Activated naive CD4-positive, alpha-beta T cell treated with anti-CD3 and anti-CD28 coated beads for 36 hours (primary cell): ENCODE results near the gene DEFB128. TPM values are rescaled to one million over a fixed set of nuclear protein-coding genes. Genes with fewer than 3 reads are reported as not detected.
"Not testable (repeated sequence)": the region's sequence is repeated elsewhere in the genome, so short reads cannot be mapped to it uniquely, and the experiment has no call there.

ENCODE experiments used
- CTCF ChIA-PET: fragments of 350-600 bp; sonication (Branson Sonifier 250); formaldehyde crosslinking; loops from one replicate; lab custom pipeline; 2021; ENCODE audit warnings: antibody characterized with exemption; lab: Charles Lee
- DNase-seq: peaks from one replicate; pipeline ENCODE4 v3.0.0-alpha.2; 2020
- H3K27ac Mint-ChIP-seq: one replicate; pipeline ENCODE4 v1.8.0; 2021; ENCODE audit warnings: mild to moderate bottlenecking, mixed read lengths
- H3K27me3 Mint-ChIP-seq: one replicate; pipeline ENCODE4 v1.8.0; 2021; ENCODE audit warnings: low read depth, mixed read lengths
- H3K36me3 Mint-ChIP-seq: one replicate; pipeline ENCODE4 v1.8.0; 2021; ENCODE audit warnings: low read depth, mixed read lengths
- H3K4me1 Mint-ChIP-seq: one replicate; pipeline ENCODE4 v1.8.0; 2021; ENCODE audit warnings: low read depth, mixed read lengths
- H3K4me3 Mint-ChIP-seq: one replicate; pipeline ENCODE4 v1.8.0; 2021; ENCODE audit warnings: mild to moderate bottlenecking, moderate library complexity, mixed read lengths
- H3K9me3 Mint-ChIP-seq: one replicate; pipeline ENCODE4 v1.8.0; 2021; ENCODE audit warnings: mixed read lengths
- intact Hi-C: fragments of 100-400 bp; cut with micrococcal nuclease; formaldehyde crosslinking; loops from one replicate; pipeline ENCODE4 v1.15.1; 2023
- total RNA-seq, 2 experiments: library from RNA; stranded (reverse); gene quantifications; one replicate each; pipeline ENCODE4 v1.2.3, GENCODE V29; 2021

The DEFB128 gene
- not detected for total RNA-seq

DNA sequence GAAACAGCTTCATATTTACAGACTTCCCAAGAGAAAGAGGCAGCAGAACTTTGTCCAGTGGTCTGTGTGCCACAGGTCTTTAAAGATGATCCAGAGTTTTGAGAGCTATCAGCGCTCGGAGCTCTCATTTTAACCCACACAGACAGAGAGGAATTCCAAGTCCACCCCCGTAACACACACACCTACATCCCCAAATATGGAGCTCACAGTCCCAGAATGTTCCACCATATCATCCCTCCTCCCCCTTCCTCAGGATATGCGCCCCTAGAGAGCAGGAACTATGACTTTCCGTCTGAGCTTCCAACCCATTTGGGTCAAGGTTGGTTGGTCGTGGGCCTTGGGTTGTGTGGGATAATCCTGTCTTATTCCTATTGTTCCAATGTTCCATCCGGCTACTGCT lies at the start of gene DEFB128:
DEFB128 (minus strand) TSS at position 101 of the 400 bp plus-strand sequence; CDS start at position 13, 88 bp downstream.
- Mint-ChIP-seq H3K36me3 (no peaks in the 10 kb centered on the region), H3K27me3 (peaks cover 31% of the 10 kb centered on the region), H3K9me3 (peaks cover 5% of the 10 kb centered on the region), H3K27ac (no peak within 1 kb of the TSS), H3K4me3 (no peak within 1 kb of the TSS), H3K4me1 (no peaks in the 10 kb centered on the region)
- CTCF ChIA-PET = no interaction called here
- DNase-seq = no peak
- intact Hi-C loops = no loop called here

- Mint-ChIP-seq H3K27ac (peak overlapping the region; percentile 88), H3K4me1 (peaks cover 28% of the 10 kb centered on the region), H3K36me3 (no peaks in the 10 kb centered on the region), H3K4me3 (peak overlapping the region; percentile 62), H3K9me3 (no peaks in the 10 kb centered on the region), H3K27me3 (no peaks in the 10 kb centered on the region)
- no peak for DNase-seq
- CTCF ChIA-PET = interaction anchor here (0.9 to 2.4 kb wide), 2 partner anchors 28 to 30 kb away, joined by 4 to 11 read pairs; no protein-coding TSS in a partner anchor
- intact Hi-C loops = loop anchor here (1.0 to 2.0 kb wide), 3 partner anchors 11 to 28 kb away; partner anchors contain the start of gene DEFB129
These were observed 48.4 kb upstream of the DEFB128 start for GRCh38 chr20:237929-238328.

GRCh38 chr20:237489-237888 lies 48.0 kb upstream of the DEFB128 start:
- Mint-ChIP-seq H3K36me3 (no peaks in the 10 kb centered on the region), H3K4me3 (peak overlapping the region; percentile 62), H3K27me3 (no peaks in the 10 kb centered on the region), H3K27ac (peak overlapping the region; percentile 88), H3K4me1 (peaks cover 28% of the 10 kb centered on the region), H3K9me3 (no peaks in the 10 kb centered on the region)
- DNase-seq = peak; percentile 65
- CTCF ChIA-PET = interaction anchor here (0.9 to 2.4 kb wide), 2 partner anchors 29 kb away, joined by 4 to 11 read pairs; no protein-coding TSS in a partner anchor
- intact Hi-C loops = no loop called here

GRCh38 chr20:235891-236290 lies 46.4 kb upstream of the DEFB128 start:
- peaks cover 28% of the 10 kb centered on the region for H3K4me1 Mint-ChIP-seq
- DNase-seq = no peak
- no peaks in the 10 kb centered on the region for H3K9me3 Mint-ChIP-seq
- no peak overlapping the region for H3K4me3 Mint-ChIP-seq
- CTCF ChIA-PET = no interaction called here
- no peaks in the 10 kb centered on the region for H3K36me3 Mint-ChIP-seq
- no peak overlapping the region for H3K27ac Mint-ChIP-seq
- intact Hi-C loops = loop anchor here (1.0 kb wide), 1 partner anchor 94 kb away; no protein-coding TSS in a partner anchor
- H3K27me3 Mint-ChIP-seq = no peaks in the 10 kb centered on the region

DNA sequence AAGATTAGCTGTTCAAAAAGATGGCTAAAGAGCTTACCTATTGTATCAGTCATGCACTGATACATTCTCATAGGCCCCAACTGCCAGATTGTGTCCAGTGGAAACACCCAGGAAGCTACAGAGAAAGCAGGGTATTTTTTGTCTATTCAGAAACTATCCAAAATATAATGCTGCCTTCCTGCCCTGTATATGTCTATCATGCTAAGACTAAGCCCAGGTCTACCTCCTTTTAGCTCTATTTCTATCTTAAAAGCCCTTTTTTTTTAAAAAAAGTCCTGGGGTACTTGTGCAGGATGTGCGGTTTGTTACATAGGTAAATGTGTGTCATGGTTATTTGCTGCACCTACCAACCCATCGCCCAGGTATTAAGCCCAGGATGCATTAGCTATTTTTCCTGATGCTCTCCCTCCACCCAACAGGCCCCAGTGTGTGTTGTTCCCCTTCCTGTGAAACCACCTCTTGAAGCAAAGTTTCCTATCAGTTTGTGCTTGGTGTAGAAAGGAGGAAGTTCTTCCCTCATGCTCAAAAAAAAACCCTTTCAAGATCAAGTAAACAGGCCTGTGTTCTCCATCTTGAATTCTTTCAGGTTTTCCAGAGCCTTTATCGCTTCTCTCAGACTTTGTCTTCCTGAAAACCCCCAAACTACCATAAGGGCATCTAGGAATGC lies 38.1 kb upstream of the DEFB128 start:
- no peak for DNase-seq
- intact Hi-C loops = loop anchor here (1.0 to 5.0 kb wide), 2 partner anchors 11 to 40 kb away; no protein-coding TSS in a partner anchor
- peaks cover 30% of the 10 kb centered on the region for H3K4me1 Mint-ChIP-seq
- CTCF ChIA-PET = interaction anchor here (0.6 to 2.2 kb wide), 7 partner anchors 13 to 204 kb away, joined by 3 to 12 read pairs (median 4); no protein-coding TSS in a partner anchor
- H3K27me3 Mint-ChIP-seq = no peaks in the 10 kb centered on the region
- no peaks in the 10 kb centered on the region for H3K36me3 Mint-ChIP-seq
- peaks cover 4% of the 10 kb centered on the region for H3K9me3 Mint-ChIP-seq
- H3K27ac Mint-ChIP-seq = peak overlapping the region; percentile 64
- no peak overlapping the region for H3K4me3 Mint-ChIP-seq

DNA sequence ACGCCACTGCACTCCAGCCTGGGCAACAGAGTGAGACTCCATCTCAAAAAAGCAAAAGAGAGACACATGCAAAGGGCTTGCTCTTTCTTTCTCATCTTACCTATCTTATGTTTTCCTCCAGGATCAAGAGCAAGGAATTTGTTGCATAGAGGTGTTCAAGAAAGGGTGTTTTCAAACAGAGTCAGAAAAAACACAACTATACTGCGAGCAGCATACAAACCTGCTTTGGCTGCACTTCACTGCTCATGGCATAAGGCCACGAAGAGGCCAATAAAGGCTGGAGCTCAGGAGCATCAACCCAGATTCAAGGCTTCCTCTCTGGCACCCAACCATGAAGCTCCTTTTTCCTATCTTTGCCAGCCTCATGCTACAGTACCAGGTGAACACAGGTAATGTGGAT lies 37.4 kb upstream of the DEFB128 start, which contains the start of gene DEFB129:
DEFB129 (plus strand) TSS at position 301 of the 400 bp plus-strand sequence; CDS start at position 332, 31 bp downstream.
- CTCF ChIA-PET = interaction anchor here (0.7 to 2.2 kb wide), 5 partner anchors 16 to 205 kb away, joined by 3 to 12 read pairs (median 4); no protein-coding TSS in a partner anchor
- Mint-ChIP-seq H3K4me1 (peaks cover 30% of the 10 kb centered on the region), H3K9me3 (peaks cover 4% of the 10 kb centered on the region), H3K4me3 (no peak within 1 kb of the TSS), H3K27me3 (no peaks in the 10 kb centered on the region), H3K27ac (peak within 1 kb of the TSS; percentile 64), H3K36me3 (no peaks in the 10 kb centered on the region)
- DNase-seq = no peak
- intact Hi-C loops = loop anchor here (1.0 to 5.0 kb wide), 2 partner anchors 11 to 40 kb away; no protein-coding TSS in a partner anchor

DNA sequence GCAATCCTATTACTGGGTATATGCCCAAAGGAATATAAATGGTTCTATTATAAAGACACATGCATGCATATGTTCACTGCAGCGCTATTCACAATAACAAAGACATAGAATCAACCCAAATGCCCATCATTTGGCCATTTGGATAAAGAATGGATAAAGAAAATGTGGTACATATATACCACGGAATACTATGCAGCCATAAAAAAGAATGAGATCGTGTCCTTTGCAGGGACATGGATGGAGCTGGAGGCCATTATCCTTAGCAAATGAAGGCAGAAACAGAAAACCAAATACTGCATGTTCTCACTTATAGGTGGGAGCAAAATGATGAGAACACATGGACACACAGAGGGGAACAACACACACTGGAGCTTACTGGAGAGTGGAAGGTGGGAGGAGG lies 36.4 kb upstream of the DEFB128 start:
- H3K36me3 Mint-ChIP-seq, H3K27ac Mint-ChIP-seq, H3K9me3 Mint-ChIP-seq, H3K4me3 Mint-ChIP-seq, H3K27me3 Mint-ChIP-seq, DNase-seq: not testable (repeated sequence)
- intact Hi-C loops = loop anchor here (5.0 kb wide), 1 partner anchor 41 kb away; no protein-coding TSS in a partner anchor
- CTCF ChIA-PET = interaction anchor here (0.9 to 1.2 kb wide), 2 partner anchors 14 to 40 kb away, joined by 4 read pairs; no protein-coding TSS in a partner anchor
- H3K4me1 Mint-ChIP-seq = peaks cover 30% of the 10 kb centered on the region

- Mint-ChIP-seq H3K4me3 (no peak overlapping the region), H3K27ac (no peak overlapping the region), H3K36me3 (no peaks in the 10 kb centered on the region), H3K9me3 (peaks cover 4% of the 10 kb centered on the region), H3K4me1 (peaks cover 5% of the 10 kb centered on the region), H3K27me3 (peaks cover 4% of the 10 kb centered on the region)
- CTCF ChIA-PET = interaction anchor here (0.8 kb wide), 1 partner anchor 45 kb away, joined by 3 read pairs; no protein-coding TSS in a partner anchor
- DNase-seq = no peak
- intact Hi-C loops = no loop called here
These were observed 31.8 kb upstream of the DEFB128 start for GRCh38 chr20:221258-221830.

- Mint-ChIP-seq H3K9me3 (no peaks in the 10 kb centered on the region), H3K27ac (no peak overlapping the region), H3K27me3 (peaks cover 4% of the 10 kb centered on the region)
These were observed 30.0 kb upstream of the DEFB128 start for GRCh38 chr20:219290-220115.

DNA sequence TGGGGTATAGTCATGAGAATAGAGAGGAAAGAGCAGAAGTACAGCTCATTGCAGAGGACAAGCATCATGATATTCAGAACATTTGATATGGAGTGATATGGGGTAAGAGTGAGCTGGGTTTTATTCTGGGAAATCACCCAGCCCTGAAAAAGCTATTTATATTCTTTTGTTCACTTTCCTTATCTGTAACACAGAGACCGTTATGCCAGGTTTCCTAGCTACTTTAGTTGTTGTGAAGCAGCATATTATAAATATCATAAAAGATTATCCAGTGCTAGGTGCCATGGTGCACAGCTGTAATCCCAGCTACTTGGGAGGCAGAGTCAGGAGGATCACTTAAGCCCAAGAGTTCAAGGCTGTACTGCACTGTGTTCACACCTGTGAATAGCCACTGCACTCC lies 27.8 kb upstream of the DEFB128 start:
- Mint-ChIP-seq H3K27me3 (peaks cover 4% of the 10 kb centered on the region), H3K9me3 (no peaks in the 10 kb centered on the region), H3K4me3 (no peak overlapping the region), H3K4me1 (no peaks in the 10 kb centered on the region), H3K27ac (no peak overlapping the region), H3K36me3 (no peaks in the 10 kb centered on the region)
- DNase-seq = no peak
- intact Hi-C loops = no loop called here
- CTCF ChIA-PET = interaction anchor here (0.6 to 1.4 kb wide), 4 partner anchors 9 to 126 kb away, joined by 3 to 5 read pairs (median 4); no protein-coding TSS in a partner anchor

More at GRCh38 chr20:219290-220115, 30.0 kb upstream of the DEFB128 start:
- DNase-seq = no peak
- intact Hi-C loops = no loop called here
- Mint-ChIP-seq H3K36me3 (no peaks in the 10 kb centered on the region), H3K4me1 (no peaks in the 10 kb centered on the region), H3K4me3 (no peak overlapping the region)
- CTCF ChIA-PET = interaction anchor here (0.7 to 1.5 kb wide), 5 partner anchors 25 to 110 kb away, joined by 3 to 6 read pairs (median 3); no protein-coding TSS in a partner anchor

GRCh38 chr20:215796-216195 lies 26.3 kb upstream of the DEFB128 start:
- Mint-ChIP-seq H3K4me1 (no peaks in the 10 kb centered on the region), H3K36me3 (no peaks in the 10 kb centered on the region), H3K4me3 (no peak overlapping the region), H3K27me3 (peaks cover 4% of the 10 kb centered on the region), H3K27ac (no peak overlapping the region), H3K9me3 (no peaks in the 10 kb centered on the region)
- intact Hi-C loops = no loop called here
- DNase-seq = no peak
- CTCF ChIA-PET = interaction anchor here (1.3 to 1.4 kb wide), 2 partner anchors 51 to 115 kb away, joined by 3 to 4 read pairs; no protein-coding TSS in a partner anchor
